ENCODE measurements around the gene SYNGAP1.
"Not testable (repeated sequence)": the region's sequence is repeated elsewhere in the genome, so short reads cannot be mapped to it uniquely, and the experiment has no call there.

The SYNGAP1 gene

GRCh38 chr6:33481192-33481591 lies 61.3 kb downstream of the SYNGAP1 start:
- no peak for DNase-seq (ENCODE audit: low spot score)

DNA sequence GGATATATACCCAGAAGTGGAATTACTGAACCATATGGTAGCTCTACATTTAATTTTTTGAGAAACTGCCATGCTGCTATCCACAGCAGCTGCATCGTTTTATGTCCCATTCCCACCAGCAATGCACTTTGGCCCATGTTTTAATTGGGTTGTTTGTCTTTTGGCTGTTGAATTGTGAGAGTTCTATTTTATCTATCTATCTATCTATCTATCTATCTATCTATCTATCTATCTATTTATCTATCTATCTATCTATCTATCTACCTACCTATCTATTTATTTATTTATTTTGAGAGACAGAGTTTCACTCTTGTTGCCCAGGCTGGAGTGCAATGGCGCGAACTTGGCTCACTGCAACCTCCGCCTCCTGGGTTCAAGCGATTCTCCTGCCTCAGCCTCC lies 62.8 kb downstream of the SYNGAP1 start:
- DNase-seq (ENCODE audit: low spot score) = not testable (repeated sequence)

DNA sequence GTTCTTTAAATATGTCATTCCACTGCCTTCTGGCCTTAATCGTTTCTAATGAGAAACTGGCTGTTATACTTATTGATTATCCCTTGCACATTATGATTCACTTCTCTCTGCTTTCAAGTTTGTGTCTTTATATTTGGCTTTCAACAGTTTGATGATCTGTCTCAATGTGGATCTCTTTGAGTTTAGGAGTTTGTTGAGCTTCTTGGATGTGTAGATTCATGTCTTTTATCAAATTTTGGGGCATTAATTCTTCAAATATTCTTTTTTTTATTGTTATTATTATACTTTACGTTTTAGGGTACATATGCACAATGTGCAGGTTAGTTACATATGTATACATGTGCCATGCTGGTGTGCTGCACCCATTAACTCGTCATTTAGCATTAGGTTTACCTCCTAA lies 63.8 kb downstream of the SYNGAP1 start:
- no peak for DNase-seq (ENCODE audit: low spot score)

GRCh38 chr6:33484673-33485262 lies 64.9 kb downstream of the SYNGAP1 start:
- DNase-seq (ENCODE audit: low spot score) = not testable (repeated sequence)

DNA sequence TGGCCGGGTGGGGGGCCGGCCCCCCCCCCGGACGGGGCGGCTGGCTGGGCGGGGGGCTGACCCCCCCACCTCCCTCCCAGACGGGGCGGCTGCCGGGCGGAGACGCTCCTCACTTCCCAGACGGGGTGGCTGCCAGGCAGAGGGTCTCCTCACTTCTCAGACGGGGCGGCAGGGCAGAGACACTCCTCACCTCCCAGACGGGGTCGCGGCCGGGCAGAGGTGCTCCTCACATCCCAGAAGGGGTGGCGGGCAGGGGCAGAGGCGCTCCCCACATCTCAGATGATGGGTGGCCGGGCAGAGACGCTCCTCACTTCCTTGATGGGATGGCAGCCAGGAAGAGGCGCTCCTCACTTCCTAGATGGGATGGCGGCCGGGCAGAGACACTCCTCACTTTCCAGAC lies 65.8 kb downstream of the SYNGAP1 start:
- DNase-seq (ENCODE audit: low spot score) = not testable (repeated sequence)

DNA sequence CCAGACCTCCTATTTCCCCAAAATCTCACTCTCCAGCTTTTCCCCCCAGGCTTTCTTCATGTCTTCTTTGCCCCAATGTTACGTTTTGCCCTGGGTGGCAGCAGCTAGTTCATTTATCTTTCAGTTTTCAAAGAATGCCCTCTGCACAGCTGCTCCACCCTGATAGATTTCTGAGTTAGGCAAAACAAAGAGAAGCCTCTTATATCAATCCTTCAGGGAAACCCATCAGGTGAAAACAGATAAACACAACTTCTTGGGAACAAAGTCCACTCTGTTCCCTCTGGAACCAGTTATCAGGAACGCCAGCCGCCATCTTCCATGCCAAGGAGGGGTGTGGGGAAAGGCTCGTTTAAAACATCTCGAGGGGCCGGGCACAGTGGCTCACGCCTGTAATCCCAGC lies 68.5 kb downstream of the SYNGAP1 start:
- DNase-seq (ENCODE audit: low spot score) = no peak

DNA sequence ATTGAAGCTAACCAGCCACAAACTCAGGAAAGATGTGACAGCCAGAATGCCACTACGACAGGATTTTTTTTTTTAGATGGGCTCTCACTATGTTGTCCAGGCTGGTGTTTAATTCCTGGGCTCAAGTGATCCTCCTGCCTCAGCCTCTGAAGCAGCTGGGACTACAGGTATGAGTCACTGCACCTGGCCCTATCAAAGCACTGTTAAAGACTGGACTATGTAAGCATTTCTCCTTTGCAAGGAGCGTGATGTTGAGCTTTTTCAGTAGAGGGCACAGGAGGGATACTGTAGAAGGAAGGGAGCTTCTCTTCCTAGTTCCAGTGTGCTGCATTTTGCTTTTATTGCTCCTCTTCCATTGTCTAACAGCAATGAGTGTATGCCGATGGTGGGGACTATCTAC lies 70.3 kb downstream of the SYNGAP1 start:
- DNase-seq (ENCODE audit: low spot score) = no peak

- DNase-seq (ENCODE audit: low spot score) = no peak
These were observed 70.8 kb downstream of the SYNGAP1 start for GRCh38 chr6:33490621-33491020.

- DNase-seq (ENCODE audit: low spot score) = no peak
These were observed 72.2 kb downstream of the SYNGAP1 start for GRCh38 chr6:33492093-33492492.

DNA sequence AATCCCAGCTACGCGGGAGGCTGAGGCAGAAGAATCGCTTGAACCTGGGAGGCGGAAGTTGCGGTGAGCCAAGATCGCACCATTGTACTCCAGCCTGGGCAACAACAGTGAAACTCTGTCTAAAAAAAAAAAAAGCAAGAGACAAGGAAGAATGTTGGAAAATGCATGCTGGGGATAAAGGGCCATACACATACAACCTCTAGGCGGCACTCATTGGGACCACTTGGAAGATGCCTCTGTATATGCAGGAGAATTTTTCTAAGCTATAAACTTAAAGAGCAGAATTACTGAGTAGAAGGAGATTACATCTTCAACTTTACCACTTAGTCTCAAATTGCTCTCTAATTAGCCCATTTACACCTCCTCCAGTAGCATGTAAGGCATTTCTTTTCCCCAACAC lies 77.3 kb downstream of the SYNGAP1 start:
- no peak for DNase-seq (ENCODE audit: low spot score)

DNA sequence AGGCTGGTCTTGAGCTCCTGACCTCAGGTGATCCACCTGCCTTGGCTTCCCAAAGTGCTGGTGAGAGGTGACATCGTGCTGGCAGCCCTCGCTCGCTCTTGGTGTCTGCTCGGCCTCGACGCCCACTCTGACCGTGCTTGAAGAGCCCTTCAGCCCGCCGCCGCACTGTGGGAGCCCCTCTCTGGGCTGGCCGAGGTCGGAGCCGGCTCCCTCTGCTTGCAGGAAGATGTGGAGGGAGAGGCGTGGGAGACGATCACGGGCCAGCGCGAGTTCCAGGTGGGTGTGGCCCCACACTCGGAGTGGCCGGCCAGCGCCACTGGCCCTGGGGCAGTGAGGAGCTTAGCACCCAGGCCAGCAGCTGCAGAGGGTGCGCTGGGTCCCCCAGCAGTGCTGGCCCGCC lies 82.6 kb downstream of the SYNGAP1 start:
- no peak for DNase-seq (ENCODE audit: low spot score)

GRCh38 chr6:33504486-33504885 lies 84.6 kb downstream of the SYNGAP1 start:
- no peak for DNase-seq (ENCODE audit: low spot score)
